GM12872 (cell line): ENCODE measurements around the gene C9orf72.

ENCODE experiments used
- CTCF ChIP-seq: IDR thresholded peaks from 3 replicates; pipeline ENCODE4 v1.5.1; 2011; ENCODE audit warnings: low read depth, mild to moderate bottlenecking, low read length, moderate library complexity; ENCODE audit not compliant: insufficient read depth

Gene C9orf72

GRCh38 chr9:27602142-27602861 lies 29.0 kb upstream of the C9orf72 start:
- TF ChIP-seq CTCF, result no peak

- TF ChIP-seq CTCF, result no peak
Observed at GRCh38 chr9:27601396-27601795, 28.1 kb upstream of the C9orf72 start.

GRCh38 chr9:27600256-27600655 lies 27.0 kb upstream of the C9orf72 start:
- no peak for TF ChIP-seq CTCF

GRCh38 chr9:27599870-27600238 lies 26.6 kb upstream of the C9orf72 start:
- no peak for TF ChIP-seq CTCF

GRCh38 chr9:27599102-27599869 lies 26.0 kb upstream of the C9orf72 start:
- no peak for TF ChIP-seq CTCF

GRCh38 chr9:27595733-27596132 lies 22.5 kb upstream of the C9orf72 start:
- TF ChIP-seq CTCF, result no peak

- TF ChIP-seq CTCF, result no peak
Observed at GRCh38 chr9:27591672-27592071, 18.4 kb upstream of the C9orf72 start.
